ENCODE measurements around the gene TMEM115. TPM values are rescaled to one million over a fixed set of nuclear protein-coding genes. Genes with fewer than 3 reads are reported as not detected.

TMEM115 gene
- total and polyA plus RNA-seq, 11 donors, result 20.5 to 57.3 (median 28.9) TPM

GRCh38 chr3:50393061-50393460 lies 33.7 kb upstream of the TMEM115 start:
- no peaks in the 10 kb centered on the region for H3K27me3 ChIP-seq
- WGBS, 4 donors, result 86 to 95% (median 90%) methylated on average over 5 of the region's 5 CpGs
- no peak overlapping the region for H3K4me3 ChIP-seq
- ATAC-seq (no peak), DNase-seq (no peak)
- intact Hi-C loops (cut with DNase I), result loop anchor here in 1 of 10 donors (5.0 kb wide), 1 partner anchor 104 kb away; no protein-coding TSS in a partner anchor
- H3K27ac ChIP-seq, result peak overlapping the region in 1 of 12 donors; percentile 60
- peaks cover 3 to 31% (median 17%) of the 10 kb centered on the region in 12 donors for H3K4me1 ChIP-seq
- no peaks in the 10 kb centered on the region for H3K36me3 ChIP-seq
- TF ChIP-seq CTCF (IDR thresholded peaks at IDR 0.05), result no peak
- TF ChIP-seq POLR2A (IDR thresholded peaks at IDR 0.05), result no peak
- H3K9me3 ChIP-seq, result no peaks in the 10 kb centered on the region

- peak; percentile 72 to 85 (median 78) for ATAC-seq
- WGBS, 4 donors, result 58 to 73% (median 69%) methylated on average over 5 of the region's 5 CpGs
- H3K27me3 ChIP-seq, result no peaks in the 10 kb centered on the region
- no peaks in the 10 kb centered on the region for H3K9me3 ChIP-seq
- H3K27ac ChIP-seq, result peak overlapping the region in 4 of 12 donors; percentile 28 to 60 (median 31)
- TF ChIP-seq CTCF (IDR thresholded peaks at IDR 0.05) (no peak), POLR2A (IDR thresholded peaks at IDR 0.05) (no peak)
- peaks cover 3 to 31% (median 17%) of the 10 kb centered on the region in 12 donors for H3K4me1 ChIP-seq
- no peak overlapping the region for H3K4me3 ChIP-seq
- DNase-seq, result peak; percentile 18 to 74 (median 60)
- H3K36me3 ChIP-seq, result no peaks in the 10 kb centered on the region
- intact Hi-C loops (cut with DNase I), result loop anchor here in 1 of 10 donors (5.0 kb wide), 1 partner anchor 105 kb away; no protein-coding TSS in a partner anchor
Observed at GRCh38 chr3:50392101-50392715, 32.9 kb upstream of the TMEM115 start.

GRCh38 chr3:50390508-50391224 lies 31.3 kb upstream of the TMEM115 start:
- no peak for TF ChIP-seq CTCF (IDR thresholded peaks at IDR 0.05)
- TF ChIP-seq POLR2A (IDR thresholded peaks at IDR 0.05), result no peak
- 34 to 53% (median 46%) methylated on average over 7 to 12 of the region's 12 CpGs for WGBS, 4 donors
- peak; percentile 75 to 89 (median 83) for DNase-seq
- H3K9me3 ChIP-seq, result no peaks in the 10 kb centered on the region
- peaks cover 3 to 31% (median 16%) of the 10 kb centered on the region in 12 donors for H3K4me1 ChIP-seq
- peak overlapping the region in 9 of 12 donors; percentile 1 to 68 (median 50) for H3K27ac ChIP-seq
- H3K36me3 ChIP-seq, result no peaks in the 10 kb centered on the region
- intact Hi-C loops (cut with DNase I), result loop anchor here in 1 of 10 donors (5.0 kb wide), 1 partner anchor 107 kb away; no protein-coding TSS in a partner anchor
- H3K4me3 ChIP-seq, result no peak overlapping the region
- no peaks in the 10 kb centered on the region for H3K27me3 ChIP-seq
- ATAC-seq, result peak; percentile 75 to 85 (median 83)

GRCh38 chr3:50389414-50389767 lies 30.1 kb upstream of the TMEM115 start:
- Histone ChIP-seq H3K9me3 (no peaks in the 10 kb centered on the region), H3K27me3 (no peaks in the 10 kb centered on the region), H3K36me3 (no peaks in the 10 kb centered on the region), H3K27ac (no peak overlapping the region), H3K4me3 (no peak overlapping the region), H3K4me1 (peaks cover 3 to 31% (median 16%) of the 10 kb centered on the region in 12 donors)
- 93 to 98% (median 95%) methylated on average over 5 to 6 of the region's 6 CpGs for WGBS, 4 donors
- intact Hi-C loops (cut with DNase I), result no loop called here
- ATAC-seq (no peak), DNase-seq (no peak)
- TF ChIP-seq CTCF (IDR thresholded peaks at IDR 0.05), result no peak
- no peak for TF ChIP-seq POLR2A (IDR thresholded peaks at IDR 0.05)

Measured in heart left ventricle (tissue), 16 donors.